Non-pigmented ciliary epithelial cell (primary cell): ENCODE results near the gene CPVL.

Experiments
- DNase-seq: peaks from one replicate; pipeline ENCODE4 v3.0.0-alpha.2; 2010; ENCODE audit warnings: low read depth

Gene CPVL

DNA sequence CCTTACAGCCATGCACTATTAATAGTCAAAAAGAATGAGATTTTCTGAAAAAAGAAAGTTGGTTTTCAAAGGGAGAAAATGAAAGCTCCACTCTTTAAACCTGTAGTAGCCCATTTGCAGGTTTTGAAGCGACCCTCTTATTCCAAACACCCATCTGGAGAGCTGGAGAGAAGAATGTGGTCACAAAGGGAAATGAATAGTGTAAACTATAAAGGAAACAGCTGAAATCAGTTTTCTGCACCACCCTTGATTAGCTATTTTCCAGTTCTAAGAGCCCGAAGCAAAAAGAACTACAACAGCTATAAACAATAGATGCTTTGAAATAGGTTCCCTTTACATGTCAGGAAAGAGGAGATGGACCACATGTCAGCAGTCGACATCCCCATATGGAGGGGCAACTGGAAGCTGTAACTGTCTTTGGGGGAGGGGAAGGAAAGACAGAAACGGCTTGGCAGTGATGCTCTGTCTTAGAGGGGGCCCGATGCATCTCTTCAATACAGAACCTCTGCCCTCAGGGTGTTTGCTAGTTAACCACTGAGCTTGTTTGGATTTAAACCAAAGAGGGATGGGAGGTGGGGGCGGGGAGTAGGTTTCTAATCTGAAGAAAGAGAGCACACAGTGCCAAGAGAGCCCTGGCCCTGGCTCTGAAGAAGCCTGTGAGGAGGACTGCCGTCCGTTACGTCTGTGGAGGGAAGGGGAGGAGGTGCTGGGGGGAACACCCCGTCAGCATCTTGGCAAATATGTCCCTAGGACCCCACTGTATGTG lies 55.3 kb downstream of the CPVL start:
- DNase-seq, result no peak

DNA sequence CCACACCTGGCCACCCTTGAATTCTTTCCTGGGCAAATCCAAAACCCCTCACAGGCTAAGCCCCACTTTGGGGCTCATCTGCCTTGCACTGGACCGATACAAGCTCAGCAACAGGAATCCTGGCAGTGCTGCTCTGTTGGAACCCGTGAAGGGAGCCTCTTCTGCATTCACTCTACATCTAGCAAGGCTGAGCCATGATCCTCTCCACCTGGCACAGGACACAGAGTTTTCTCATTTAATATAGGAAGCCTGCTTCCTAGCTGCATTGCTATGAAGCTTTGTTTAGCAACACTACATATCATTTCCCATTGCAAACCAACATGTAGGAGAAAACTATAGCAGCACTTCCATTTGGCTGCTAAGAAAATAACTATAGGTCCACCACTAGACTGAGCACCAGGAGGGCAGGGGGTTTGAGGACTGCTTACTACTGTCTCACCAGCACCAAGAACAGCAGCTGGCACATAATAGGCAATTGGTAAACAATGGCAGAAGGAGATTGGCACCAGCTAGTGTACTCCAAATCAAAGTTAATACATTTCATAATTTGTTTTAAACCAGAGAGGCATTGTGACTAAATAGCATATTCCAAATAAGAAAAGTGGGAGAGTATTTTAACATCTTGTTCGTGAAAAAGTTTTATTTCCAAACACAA lies 56.1 kb downstream of the CPVL start:
- no peak for DNase-seq

DNA sequence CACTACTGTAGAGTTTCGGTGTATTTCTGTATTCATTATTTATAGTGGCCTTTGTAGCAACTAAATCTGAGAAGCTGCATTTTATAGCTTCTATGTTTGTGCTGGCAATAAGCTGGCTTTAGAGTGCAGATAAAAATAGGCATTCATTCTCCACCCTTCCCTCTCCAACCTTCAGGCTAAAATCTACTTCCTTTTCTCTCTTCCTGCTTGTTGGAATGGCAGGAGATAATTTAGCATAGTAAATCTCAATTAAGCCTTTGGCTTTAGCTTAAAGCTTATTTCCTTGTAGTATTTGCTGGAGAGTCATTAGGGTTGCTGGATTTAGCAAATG lies 58.5 kb downstream of the CPVL start:
- no peak for DNase-seq

DNA sequence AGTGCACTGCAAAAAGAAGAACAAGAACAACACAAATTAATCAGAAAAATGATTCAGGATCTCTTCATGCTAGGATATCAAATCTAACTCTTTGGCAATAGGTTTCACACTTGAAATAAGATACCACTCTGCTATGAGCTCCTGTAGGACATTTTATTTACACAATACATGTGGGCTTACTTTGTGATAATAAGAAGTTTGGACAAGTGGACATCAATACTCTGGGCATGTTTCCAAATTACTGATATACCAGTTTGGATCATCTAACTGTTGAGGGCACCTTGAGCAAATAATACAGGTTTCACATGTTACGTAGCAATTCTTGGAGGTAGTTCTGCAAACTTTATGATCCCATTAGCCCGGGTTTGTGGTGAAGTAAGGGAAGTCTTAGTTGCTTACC lies 59.8 kb downstream of the CPVL start:
- no peak for DNase-seq

DNA sequence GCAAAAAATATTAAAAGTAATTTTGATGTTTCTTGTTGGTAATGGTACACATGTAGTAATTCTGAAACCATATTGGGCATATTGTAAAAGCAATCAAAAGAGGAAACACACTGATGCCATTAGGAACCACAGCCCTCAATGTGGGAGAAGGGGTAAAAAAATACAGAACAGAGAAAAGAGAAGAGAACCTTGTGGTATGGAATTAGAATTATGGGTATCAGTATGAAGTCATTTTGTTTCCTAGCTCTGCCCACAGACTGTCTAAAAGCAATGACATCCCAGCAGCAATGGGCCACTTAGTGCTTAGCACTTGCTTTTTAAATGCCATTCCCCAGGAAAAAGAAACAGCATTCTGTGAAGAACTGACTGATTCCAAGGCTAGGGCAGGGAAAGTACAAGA lies 61.5 kb downstream of the CPVL start:
- no peak for DNase-seq

DNA sequence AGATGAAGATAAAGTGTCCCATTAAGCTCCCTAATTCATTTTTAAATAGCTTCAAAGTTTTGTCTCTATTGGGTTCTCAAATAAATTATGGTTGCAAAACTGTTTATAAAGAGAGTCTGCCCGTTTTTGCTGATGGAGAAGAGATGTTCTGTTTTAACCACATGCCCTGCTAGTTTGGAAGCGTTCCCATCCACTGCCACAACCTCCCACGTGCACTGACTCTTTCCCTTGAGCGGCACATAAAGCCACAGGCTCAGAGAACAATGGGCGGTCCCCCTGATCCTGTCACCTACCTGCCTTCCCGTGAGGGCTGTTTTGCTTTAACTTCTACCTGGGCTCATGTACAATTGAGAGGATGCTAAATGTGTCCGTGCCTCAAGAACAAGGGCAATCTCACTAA lies 65.5 kb downstream of the CPVL start:
- no peak for DNase-seq

DNA sequence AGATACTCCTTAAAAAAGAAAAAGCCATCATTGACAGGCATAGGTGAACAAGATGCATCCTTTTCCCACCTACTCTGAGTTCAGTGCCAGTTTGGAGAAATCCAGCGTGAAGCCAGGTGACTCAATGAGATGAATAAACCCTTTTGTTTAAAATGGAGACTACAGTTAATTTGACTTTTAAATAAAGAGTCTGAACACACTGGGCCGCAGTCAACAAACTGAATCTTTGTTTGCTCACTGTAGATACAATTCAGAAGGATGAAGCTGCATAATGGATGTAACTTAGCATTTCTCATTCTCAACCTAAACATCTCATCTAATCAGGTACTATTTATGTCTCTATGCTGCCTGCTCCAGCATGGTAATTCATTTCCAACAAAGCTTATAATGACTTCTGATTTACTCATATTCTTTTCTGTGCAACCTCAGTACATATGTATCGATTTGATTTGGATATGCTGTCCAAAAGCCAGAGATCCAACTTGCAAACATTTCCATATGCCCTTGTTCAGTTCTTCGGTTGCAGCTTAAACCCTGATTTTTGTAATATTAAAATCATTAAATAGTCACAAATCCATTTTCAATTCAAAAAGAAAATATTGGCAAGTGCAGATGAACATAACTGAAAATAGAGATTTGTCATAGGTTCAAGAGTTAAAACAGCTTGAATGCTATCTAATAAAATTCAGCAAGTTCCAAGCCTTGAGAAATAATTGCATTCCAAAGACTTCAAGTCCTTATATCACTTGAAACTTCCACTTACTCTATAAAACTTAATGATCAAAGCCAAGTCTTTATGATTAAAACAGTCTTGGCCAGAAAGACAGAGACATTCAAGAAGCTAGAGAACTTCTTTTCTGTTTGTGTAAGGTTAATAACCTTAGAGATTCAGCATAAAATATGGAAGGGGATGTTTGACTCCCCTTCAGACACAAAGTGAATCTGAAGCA lies 67.8 kb downstream of the CPVL start:
- no peak for DNase-seq

DNA sequence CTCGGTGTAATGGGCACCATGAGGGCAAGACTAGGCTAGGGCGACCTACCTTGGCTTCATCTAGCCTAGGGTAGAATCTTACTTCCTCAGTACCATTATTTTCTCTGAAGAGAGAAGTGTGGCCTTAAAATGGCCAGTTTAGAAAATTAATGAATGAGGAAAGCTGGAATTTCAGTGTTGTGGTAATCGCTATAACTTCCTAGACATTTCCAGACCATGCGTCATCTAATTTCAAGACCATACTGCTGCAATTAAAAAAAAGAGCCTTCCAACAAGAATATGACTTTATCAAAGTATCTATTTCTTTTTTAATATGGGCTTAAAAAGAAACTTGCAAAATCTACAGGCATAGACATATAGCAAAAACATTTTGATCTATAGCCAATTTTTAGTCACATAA lies 68.5 kb downstream of the CPVL start:
- DNase-seq, result peak; percentile 8

DNA sequence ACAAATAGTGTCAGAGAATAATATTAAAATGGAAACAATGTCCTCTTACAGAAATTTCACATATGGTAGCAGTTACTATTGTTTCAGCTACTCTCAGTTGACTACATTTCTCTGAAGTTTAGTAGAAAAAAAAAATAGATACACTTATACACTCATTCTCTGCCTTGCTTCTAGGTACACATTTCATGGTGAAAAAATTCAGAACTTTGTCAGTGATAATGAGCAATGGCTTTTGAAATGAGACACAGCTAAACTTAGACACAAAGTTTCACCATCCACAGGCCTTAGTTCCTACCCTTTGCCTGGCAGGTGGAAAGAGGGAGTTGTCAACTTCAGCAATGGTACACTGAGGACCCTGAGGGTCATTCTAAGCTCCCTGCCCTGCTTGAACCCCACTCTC lies 69.2 kb downstream of the CPVL start:
- no peak for DNase-seq

DNA sequence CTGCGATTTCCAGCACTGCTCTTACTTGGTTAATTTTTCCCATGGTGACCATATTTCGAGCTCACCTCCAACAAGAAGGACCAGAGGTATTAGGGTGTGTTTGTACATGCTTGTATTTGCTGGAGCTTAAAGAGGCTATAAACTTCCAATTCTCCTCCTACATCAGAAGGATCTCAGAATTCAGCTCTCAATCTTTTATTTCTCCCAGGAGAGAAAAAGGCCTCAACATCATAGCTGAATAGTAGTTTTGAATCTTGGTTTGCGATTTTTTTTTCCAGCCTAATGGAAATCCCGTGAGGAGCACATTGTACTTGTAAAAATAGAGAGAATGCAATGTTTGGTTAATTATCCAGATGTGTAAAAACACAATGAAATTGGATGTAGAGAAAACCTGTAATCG lies 69.7 kb downstream of the CPVL start:
- DNase-seq, result no peak

DNA sequence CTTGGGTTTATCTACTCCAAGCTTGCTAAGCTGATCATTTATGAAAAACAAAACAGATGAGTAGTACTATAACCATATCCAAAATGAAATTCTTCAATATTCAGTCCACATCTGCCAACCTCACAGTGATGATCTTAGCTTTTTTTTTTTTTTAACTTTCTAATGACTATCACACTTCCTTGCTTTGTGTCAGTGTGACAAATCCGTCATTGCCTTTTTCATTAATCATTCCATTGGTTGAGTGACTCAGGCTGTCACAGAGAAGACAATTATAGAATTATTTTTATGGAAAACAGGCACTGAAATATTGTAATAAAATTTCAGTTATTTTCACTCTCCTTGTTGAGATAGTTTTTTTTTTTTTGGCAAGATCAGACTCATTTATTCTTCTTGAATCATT lies 70.7 kb downstream of the CPVL start:
- DNase-seq, result no peak

DNA sequence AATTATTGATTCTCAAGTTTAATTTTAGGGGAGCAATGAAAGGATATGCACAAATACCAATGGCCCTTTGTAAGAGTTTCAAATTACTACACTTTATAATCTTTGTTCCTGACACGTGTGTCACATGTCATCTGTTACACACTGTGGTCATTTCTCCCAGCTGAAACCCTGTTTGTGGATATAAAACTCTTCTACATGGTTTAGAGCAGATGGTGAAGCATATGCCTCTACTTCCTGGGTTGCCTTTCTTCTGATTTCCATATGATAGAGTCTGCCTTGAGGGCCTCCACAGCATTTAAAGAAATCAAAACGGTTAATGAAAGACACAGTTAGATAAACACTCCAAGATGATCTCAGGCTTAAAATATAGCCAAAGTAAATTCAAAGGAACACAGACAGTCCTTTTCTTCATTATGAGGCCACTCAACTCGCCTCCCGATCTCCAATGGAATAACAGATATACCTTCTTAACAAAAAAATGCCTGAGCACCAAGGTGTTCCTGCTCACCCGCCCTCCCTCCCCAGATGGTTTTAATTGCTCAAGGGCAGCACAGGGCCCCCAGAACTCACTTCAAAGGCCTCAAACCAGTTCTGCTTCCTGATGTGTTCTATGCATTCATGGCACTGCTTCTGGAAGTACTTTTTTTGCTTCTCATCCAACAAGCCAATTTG lies 75.0 kb downstream of the CPVL start:
- DNase-seq, result no peak

DNA sequence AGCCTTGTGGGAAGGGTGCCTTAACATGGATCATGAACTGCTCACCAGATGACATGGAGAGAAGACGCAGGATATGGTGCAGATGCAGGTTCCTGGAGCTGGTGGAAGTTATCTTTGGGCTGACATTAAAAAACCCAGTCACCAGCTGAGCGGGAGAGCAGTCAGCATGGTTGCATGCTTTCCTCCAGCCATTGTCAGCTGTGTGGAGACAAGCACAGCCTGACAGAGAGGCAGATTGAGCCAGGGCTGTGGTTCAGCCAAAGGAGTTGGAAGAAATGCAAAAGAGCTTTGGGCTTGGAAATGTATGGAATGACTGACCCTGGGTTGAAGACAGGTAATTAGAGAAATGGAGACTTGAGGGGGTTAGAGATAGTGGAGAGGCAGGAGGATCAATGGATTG lies 79.7 kb downstream of the CPVL start:
- DNase-seq, result no peak

DNA sequence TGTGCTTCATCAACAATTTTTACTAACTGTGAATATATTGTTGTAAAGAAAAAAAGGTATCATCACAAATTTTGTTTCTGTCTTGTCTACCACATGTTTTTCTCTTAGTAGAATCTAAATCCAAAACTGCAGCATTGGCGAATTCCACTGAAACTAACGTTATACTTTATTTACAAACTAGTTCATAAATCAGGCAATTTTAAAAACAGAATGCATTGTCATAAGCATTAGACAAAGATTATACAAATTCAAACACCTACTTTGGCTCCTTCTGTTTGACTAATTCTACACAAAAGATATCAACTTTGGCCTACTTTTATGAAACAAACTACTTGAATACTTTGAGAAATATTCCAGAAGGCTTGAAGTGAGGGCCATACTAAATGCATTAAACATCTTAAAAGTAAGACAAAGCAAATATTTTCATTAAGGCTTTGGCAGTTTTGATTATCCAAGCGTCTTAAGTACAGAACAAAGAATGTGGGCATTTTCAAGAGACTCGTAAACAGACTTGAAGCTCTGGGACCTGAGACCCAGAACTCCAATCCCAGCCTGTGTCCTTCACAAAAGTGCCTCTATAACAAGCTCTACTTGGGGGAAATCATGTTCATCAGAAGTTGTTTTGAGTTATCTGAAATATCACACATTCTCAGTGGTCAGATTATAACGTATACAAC lies 81.0 kb downstream of the CPVL start:
- DNase-seq, result no peak

DNA sequence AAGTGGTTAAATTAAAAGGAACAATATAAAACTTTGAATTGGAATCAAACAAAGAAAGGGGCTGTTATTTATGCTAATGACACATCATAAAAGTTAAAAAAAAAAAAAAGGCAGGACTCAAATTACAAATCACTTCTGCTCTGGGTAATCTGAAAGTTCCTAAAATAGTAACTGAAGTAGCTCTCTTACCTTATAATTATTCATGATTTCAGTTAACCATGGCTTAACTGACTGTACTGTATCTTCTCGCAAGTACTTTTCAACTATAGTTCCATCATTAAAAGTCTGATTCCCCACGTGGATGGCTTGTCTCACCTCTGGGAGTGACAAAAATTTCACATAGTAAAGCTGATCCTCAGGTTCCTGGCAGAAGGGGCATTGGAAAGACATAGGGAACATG lies 82.5 kb downstream of the CPVL start:
- no peak for DNase-seq

DNA sequence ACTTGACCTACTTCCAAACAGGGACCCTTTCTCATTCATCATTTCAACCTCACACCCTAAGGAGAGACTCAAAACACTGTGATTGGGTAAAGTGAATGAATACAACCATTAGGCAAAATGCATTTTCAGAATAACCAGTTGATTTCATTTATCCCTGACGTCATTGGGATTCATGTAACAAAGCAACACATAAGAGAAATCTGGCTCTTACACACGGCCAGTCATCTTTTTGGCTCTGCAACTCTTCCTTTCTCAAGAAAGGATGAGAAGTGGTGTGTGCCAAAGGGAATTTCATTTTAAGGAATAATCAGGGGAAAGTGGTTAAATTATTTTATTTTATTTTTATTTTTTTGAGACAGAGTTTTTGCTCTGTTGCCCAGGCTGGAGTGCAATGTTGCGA lies 83.1 kb downstream of the CPVL start:
- DNase-seq, result no peak

DNA sequence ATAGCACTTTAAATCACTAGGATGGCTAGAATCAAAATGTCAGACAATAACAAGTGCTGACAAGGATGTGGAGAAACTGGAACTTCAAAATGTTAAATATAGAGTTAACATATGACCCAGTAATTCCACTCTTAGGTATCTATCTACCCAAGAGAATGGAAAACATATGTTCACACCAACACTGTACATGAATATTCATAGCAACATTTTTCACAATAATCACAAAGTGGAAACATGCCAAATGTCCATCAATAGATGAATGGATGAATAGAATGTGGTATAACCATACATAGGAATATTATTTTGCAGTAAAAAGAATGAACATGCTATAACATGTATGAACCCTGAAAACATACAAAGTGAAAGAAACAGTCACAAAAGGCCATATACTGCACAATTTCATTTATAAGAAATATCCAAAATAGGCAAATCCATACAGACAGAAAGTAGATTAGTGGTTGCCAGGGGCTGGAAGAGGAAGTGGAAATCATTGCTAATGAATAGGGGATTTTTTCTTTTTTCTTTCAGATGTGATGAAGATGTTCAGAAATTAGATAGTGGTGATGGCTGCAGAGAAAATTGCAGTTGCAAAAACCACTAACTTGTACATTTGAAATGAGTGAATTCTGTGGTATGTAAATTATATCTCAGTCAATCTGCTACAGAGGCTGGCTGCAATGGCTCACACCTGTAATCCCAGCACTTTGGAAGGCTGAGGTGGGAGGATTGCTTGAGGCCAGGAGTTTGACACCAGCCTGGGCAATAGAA lies 93.0 kb downstream of the CPVL start:
- no peak for DNase-seq

DNA sequence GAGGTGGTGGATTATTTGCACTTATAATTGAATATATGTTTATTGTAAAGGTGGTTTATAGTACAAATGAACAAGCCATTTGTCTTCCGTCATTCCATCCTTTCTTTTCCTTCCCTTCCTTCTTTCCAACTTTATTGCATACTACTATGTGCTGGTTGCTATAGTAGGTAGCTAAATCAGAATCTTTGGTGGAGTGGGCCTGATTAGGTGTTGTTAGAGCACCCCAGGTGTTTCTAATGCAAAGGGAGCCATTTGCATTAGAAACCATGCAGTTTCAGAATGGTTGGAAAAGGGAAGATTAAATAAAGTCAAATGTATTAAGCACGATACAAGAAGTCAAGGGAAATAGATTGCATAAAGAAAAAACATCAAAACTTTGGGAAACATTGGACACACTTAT lies 99.4 kb downstream of the CPVL start:
- no peak for DNase-seq

DNA sequence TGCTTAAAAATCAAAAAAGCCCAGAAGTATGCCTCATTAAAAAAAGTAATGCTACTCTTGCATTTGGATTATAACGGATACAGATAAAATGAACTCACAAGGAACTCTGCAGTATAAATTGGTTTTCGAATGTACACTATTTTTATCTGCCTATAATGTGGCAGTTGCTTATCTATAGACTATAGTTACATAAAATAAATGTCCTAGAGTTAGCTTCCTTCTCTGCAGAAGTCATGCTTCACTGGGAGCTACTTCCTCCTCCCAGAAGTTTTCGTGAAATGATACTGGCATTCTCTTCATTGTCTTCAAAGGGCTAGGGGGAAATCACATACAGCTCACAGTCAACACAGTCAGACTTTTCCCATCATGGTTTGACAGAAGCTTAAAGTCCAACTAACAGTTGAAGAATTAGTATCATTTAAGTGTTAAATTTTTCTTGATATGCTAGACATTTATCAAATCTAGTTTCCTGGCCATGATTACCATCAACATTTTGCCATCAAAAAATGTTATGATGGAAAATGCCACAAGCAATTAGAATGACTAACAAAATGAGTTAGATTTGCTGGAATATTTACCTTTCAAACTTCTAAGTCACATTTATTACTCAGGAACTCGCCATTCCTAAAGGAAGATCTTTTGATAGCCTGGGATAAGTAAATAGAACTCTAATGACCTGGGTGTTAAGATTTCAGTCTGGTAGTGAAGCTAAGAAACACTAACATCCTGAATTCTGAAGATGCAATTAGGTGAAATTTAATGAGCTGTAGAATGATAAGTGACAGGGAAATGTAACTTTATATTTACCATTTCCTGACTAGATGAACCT lies 100.9 kb downstream of the CPVL start:
- no peak for DNase-seq

DNA sequence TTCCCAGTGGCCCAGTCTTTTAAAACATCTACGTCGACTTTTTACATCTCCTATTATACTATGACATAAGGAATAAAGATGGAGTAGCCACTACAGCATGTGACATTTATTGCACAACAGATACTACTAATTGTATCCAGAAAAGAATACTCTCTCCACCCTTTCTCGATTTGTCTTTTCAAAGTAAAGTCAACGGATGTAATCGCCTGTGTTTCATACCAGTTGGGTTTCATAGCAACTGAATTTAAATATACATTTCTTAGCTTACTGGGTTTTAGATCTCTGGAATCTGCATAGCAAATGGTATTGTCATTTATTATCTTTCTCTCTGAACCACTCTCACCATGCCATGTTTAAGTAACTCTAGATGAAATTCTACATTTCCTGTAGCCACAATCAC lies 101.8 kb downstream of the CPVL start:
- peak; percentile 18 for DNase-seq
